ENCODE results near the gene ELMO1.

The ELMO1 gene

GRCh38 chr7:36911788-36912187 is 536.9 kb downstream of the ELMO1 start:
- WGBS (ENCODE audit: extremely low coverage, insufficient coverage, low lambda C conversion rate): no CpG with 5 or more reads among the region's 5 CpGs
- H2BK120ac ChIP-seq (ENCODE audit: low read depth, low read length): no peak overlapping the region
- H3K4me1 ChIP-seq (ENCODE audit: control insufficient read depth, low read depth, low read length): no peaks in the 10 kb centered on the region
- no peak overlapping the region for H3K27ac ChIP-seq (ENCODE audit: low read depth, low read length)
- DNase-seq: no peak
- no peak overlapping the region for H3K9ac ChIP-seq (ENCODE audit: low read length)
- no peak overlapping the region for H2AK5ac ChIP-seq (ENCODE audit: low read length)
- H3K4me3 ChIP-seq (ENCODE audit: low read length): no peak overlapping the region
- no peak overlapping the region for H2BK5ac ChIP-seq (ENCODE audit: low read length)
- H2BK15ac ChIP-seq (replicated peaks; ENCODE audit: low read depth): no peak overlapping the region
- H4K5ac ChIP-seq (ENCODE audit: low read length): no peak overlapping the region
- H3K79me1 ChIP-seq (ENCODE audit: low read length): no peaks in the 10 kb centered on the region
- H3K27me3 ChIP-seq (ENCODE audit: insufficient read depth, low read length, poor library complexity): no peaks in the 10 kb centered on the region
- H3K56ac ChIP-seq (ENCODE audit: low read length): no peak overlapping the region
- H3K4ac ChIP-seq (ENCODE audit: low read depth, low read length): no peak overlapping the region
- no peak overlapping the region for H3K23ac ChIP-seq (ENCODE audit: low read length)
- H3K36me3 ChIP-seq (ENCODE audit: control insufficient read depth, insufficient read depth, low read length): no peaks in the 10 kb centered on the region
- no peaks in the 10 kb centered on the region for H3K79me2 ChIP-seq (ENCODE audit: control insufficient read depth, insufficient read depth, low read length)
- no peak overlapping the region for H3K4me2 ChIP-seq (ENCODE audit: low read length)
- no peak overlapping the region for H4K8ac ChIP-seq (ENCODE audit: low read depth, low read length)
- no peak overlapping the region for H3K18ac ChIP-seq (ENCODE audit: low read length)

- no peaks in the 10 kb centered on the region for H3K27me3 ChIP-seq (ENCODE audit: insufficient read depth, low read length, poor library complexity)
- DNase-seq: no peak
- H3K79me1 ChIP-seq (ENCODE audit: low read length): no peaks in the 10 kb centered on the region
- no peaks in the 10 kb centered on the region for H3K4me1 ChIP-seq (ENCODE audit: control insufficient read depth, low read depth, low read length)
- no peak overlapping the region for H3K23ac ChIP-seq (ENCODE audit: low read length)
- H3K4me2 ChIP-seq (ENCODE audit: low read length): no peak overlapping the region
- no peak overlapping the region for H2AK5ac ChIP-seq (ENCODE audit: low read length)
- no peak overlapping the region for H2BK5ac ChIP-seq (ENCODE audit: low read length)
- H3K9ac ChIP-seq (ENCODE audit: low read length): no peak overlapping the region
- no peak overlapping the region for H4K8ac ChIP-seq (ENCODE audit: low read depth, low read length)
- H3K4ac ChIP-seq (ENCODE audit: low read depth, low read length): no peak overlapping the region
- no peak overlapping the region for H2BK120ac ChIP-seq (ENCODE audit: low read depth, low read length)
- no peak overlapping the region for H2BK15ac ChIP-seq (replicated peaks; ENCODE audit: low read depth)
- no peak overlapping the region for H3K18ac ChIP-seq (ENCODE audit: low read length)
- H3K79me2 ChIP-seq (ENCODE audit: control insufficient read depth, insufficient read depth, low read length): no peaks in the 10 kb centered on the region
- no peak overlapping the region for H3K27ac ChIP-seq (ENCODE audit: low read depth, low read length)
- H4K5ac ChIP-seq (ENCODE audit: low read length): no peak overlapping the region
- WGBS (ENCODE audit: extremely low coverage, insufficient coverage, low lambda C conversion rate): no CpG with 5 or more reads among the region's 5 CpGs
- no peaks in the 10 kb centered on the region for H3K36me3 ChIP-seq (ENCODE audit: control insufficient read depth, insufficient read depth, low read length)
- H3K4me3 ChIP-seq (ENCODE audit: low read length): no peak overlapping the region
- H3K56ac ChIP-seq (ENCODE audit: low read length): no peak overlapping the region
These were observed 537.8 kb downstream of the ELMO1 start for GRCh38 chr7:36910859-36911258.

GRCh38 chr7:36910401-36910800 is 538.3 kb downstream of the ELMO1 start:
- no peak overlapping the region for H2AK5ac ChIP-seq (ENCODE audit: low read length)
- H2BK120ac ChIP-seq (ENCODE audit: low read depth, low read length): no peak overlapping the region
- no peak overlapping the region for H3K27ac ChIP-seq (ENCODE audit: low read depth, low read length)
- H3K4ac ChIP-seq (ENCODE audit: low read depth, low read length): no peak overlapping the region
- DNase-seq: no peak
- H3K18ac ChIP-seq (ENCODE audit: low read length): no peak overlapping the region
- H3K79me1 ChIP-seq (ENCODE audit: low read length): no peaks in the 10 kb centered on the region
- H3K9ac ChIP-seq (ENCODE audit: low read length): no peak overlapping the region
- no peaks in the 10 kb centered on the region for H3K79me2 ChIP-seq (ENCODE audit: control insufficient read depth, insufficient read depth, low read length)
- no peak overlapping the region for H3K56ac ChIP-seq (ENCODE audit: low read length)
- no peak overlapping the region for H4K8ac ChIP-seq (ENCODE audit: low read depth, low read length)
- H4K5ac ChIP-seq (ENCODE audit: low read length): no peak overlapping the region
- H3K4me1 ChIP-seq (ENCODE audit: control insufficient read depth, low read depth, low read length): no peaks in the 10 kb centered on the region
- H2BK5ac ChIP-seq (ENCODE audit: low read length): no peak overlapping the region
- no peaks in the 10 kb centered on the region for H3K27me3 ChIP-seq (ENCODE audit: insufficient read depth, low read length, poor library complexity)
- no CpG with 5 or more reads among the region's 3 CpGs for WGBS (ENCODE audit: extremely low coverage, insufficient coverage, low lambda C conversion rate)
- no peak overlapping the region for H3K23ac ChIP-seq (ENCODE audit: low read length)
- H2BK15ac ChIP-seq (replicated peaks; ENCODE audit: low read depth): no peak overlapping the region
- H3K4me3 ChIP-seq (ENCODE audit: low read length): no peak overlapping the region
- H3K36me3 ChIP-seq (ENCODE audit: control insufficient read depth, insufficient read depth, low read length): no peaks in the 10 kb centered on the region
- no peak overlapping the region for H3K4me2 ChIP-seq (ENCODE audit: low read length)

GRCh38 chr7:36906956-36907635 is 541.6 kb downstream of the ELMO1 start:
- no peaks in the 10 kb centered on the region for H3K79me1 ChIP-seq (ENCODE audit: low read length)
- no peak overlapping the region for H2AK5ac ChIP-seq (ENCODE audit: low read length)
- H3K4me3 ChIP-seq (ENCODE audit: low read length): no peak overlapping the region
- H3K23ac ChIP-seq (ENCODE audit: low read length): no peak overlapping the region
- H3K36me3 ChIP-seq (ENCODE audit: control insufficient read depth, insufficient read depth, low read length): no peaks in the 10 kb centered on the region
- no peak overlapping the region for H4K8ac ChIP-seq (ENCODE audit: low read depth, low read length)
- no peak overlapping the region for H3K56ac ChIP-seq (ENCODE audit: low read length)
- no peaks in the 10 kb centered on the region for H3K79me2 ChIP-seq (ENCODE audit: control insufficient read depth, insufficient read depth, low read length)
- no CpG with 5 or more reads among the region's 3 CpGs for WGBS (ENCODE audit: extremely low coverage, insufficient coverage, low lambda C conversion rate)
- no peak overlapping the region for H3K18ac ChIP-seq (ENCODE audit: low read length)
- no peak overlapping the region for H3K27ac ChIP-seq (ENCODE audit: low read depth, low read length)
- no peak overlapping the region for H4K5ac ChIP-seq (ENCODE audit: low read length)
- H3K4me1 ChIP-seq (ENCODE audit: control insufficient read depth, low read depth, low read length): no peaks in the 10 kb centered on the region
- DNase-seq: no peak
- no peak overlapping the region for H3K4ac ChIP-seq (ENCODE audit: low read depth, low read length)
- no peak overlapping the region for H3K4me2 ChIP-seq (ENCODE audit: low read length)
- H2BK5ac ChIP-seq (ENCODE audit: low read length): no peak overlapping the region
- no peaks in the 10 kb centered on the region for H3K27me3 ChIP-seq (ENCODE audit: insufficient read depth, low read length, poor library complexity)
- H3K9ac ChIP-seq (ENCODE audit: low read length): no peak overlapping the region
- no peak overlapping the region for H2BK15ac ChIP-seq (replicated peaks; ENCODE audit: low read depth)
- H2BK120ac ChIP-seq (ENCODE audit: low read depth, low read length): no peak overlapping the region

DNA sequence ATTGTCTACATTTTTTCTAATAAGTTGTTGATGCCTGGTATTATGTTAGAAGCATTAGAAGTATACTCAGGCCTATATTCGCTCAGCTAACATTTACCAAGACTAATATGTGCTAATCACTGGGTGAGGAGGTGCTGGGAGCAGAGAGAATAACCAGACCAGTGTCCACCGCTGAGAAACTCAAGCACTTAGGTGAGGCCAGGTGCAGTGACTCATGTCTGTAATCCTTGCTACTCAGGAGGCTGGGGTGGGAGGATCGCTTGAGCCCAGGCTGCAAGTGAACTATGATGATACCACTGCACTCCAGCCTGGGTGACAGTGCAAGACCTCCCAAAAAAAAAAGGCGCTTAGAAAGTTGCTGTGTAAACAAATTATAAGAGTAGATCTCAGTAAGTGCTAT is 542.2 kb downstream of the ELMO1 start:
- Histone ChIP-seq H2BK15ac (replicated peaks; ENCODE audit: low read depth) (no peak overlapping the region), H3K79me1 (ENCODE audit: low read length) (no peaks in the 10 kb centered on the region), H3K36me3 (ENCODE audit: control insufficient read depth, insufficient read depth, low read length) (no peaks in the 10 kb centered on the region), H3K27ac (ENCODE audit: low read depth, low read length) (no peak overlapping the region), H2AK5ac (ENCODE audit: low read length) (no peak overlapping the region), H3K18ac (ENCODE audit: low read length) (no peak overlapping the region), H2BK5ac (ENCODE audit: low read length) (no peak overlapping the region), H3K56ac (ENCODE audit: low read length) (no peak overlapping the region), H3K4me3 (ENCODE audit: low read length) (no peak overlapping the region), H3K9ac (ENCODE audit: low read length) (no peak overlapping the region), H4K8ac (ENCODE audit: low read depth, low read length) (no peak overlapping the region), H3K23ac (ENCODE audit: low read length) (no peak overlapping the region), H3K4me1 (ENCODE audit: control insufficient read depth, low read depth, low read length) (no peaks in the 10 kb centered on the region), H3K79me2 (ENCODE audit: control insufficient read depth, insufficient read depth, low read length) (no peaks in the 10 kb centered on the region), H3K4ac (ENCODE audit: low read depth, low read length) (no peak overlapping the region), H3K27me3 (ENCODE audit: insufficient read depth, low read length, poor library complexity) (no peaks in the 10 kb centered on the region), H2BK120ac (ENCODE audit: low read depth, low read length) (no peak overlapping the region), H3K4me2 (ENCODE audit: low read length) (no peak overlapping the region), H4K5ac (ENCODE audit: low read length) (no peak overlapping the region)
- no CpG with 5 or more reads among the region's 4 CpGs for WGBS (ENCODE audit: extremely low coverage, insufficient coverage, low lambda C conversion rate)
- no peak for DNase-seq

GRCh38 chr7:36905841-36906240 is 542.8 kb downstream of the ELMO1 start:
- no peak overlapping the region for H2BK120ac ChIP-seq (ENCODE audit: low read depth, low read length)
- H3K9ac ChIP-seq (ENCODE audit: low read length): no peak overlapping the region
- H3K4me3 ChIP-seq (ENCODE audit: low read length): no peak overlapping the region
- no peak overlapping the region for H3K23ac ChIP-seq (ENCODE audit: low read length)
- H3K4ac ChIP-seq (ENCODE audit: low read depth, low read length): no peak overlapping the region
- no peak overlapping the region for H3K4me2 ChIP-seq (ENCODE audit: low read length)
- no peak overlapping the region for H2AK5ac ChIP-seq (ENCODE audit: low read length)
- H2BK5ac ChIP-seq (ENCODE audit: low read length): no peak overlapping the region
- no peak overlapping the region for H2BK15ac ChIP-seq (replicated peaks; ENCODE audit: low read depth)
- no peak overlapping the region for H3K56ac ChIP-seq (ENCODE audit: low read length)
- H4K5ac ChIP-seq (ENCODE audit: low read length): no peak overlapping the region
- no peak overlapping the region for H3K27ac ChIP-seq (ENCODE audit: low read depth, low read length)
- H3K18ac ChIP-seq (ENCODE audit: low read length): no peak overlapping the region
- H3K4me1 ChIP-seq (ENCODE audit: control insufficient read depth, low read depth, low read length): no peaks in the 10 kb centered on the region
- no CpG with 5 or more reads among the region's 2 CpGs for WGBS (ENCODE audit: extremely low coverage, insufficient coverage, low lambda C conversion rate)
- no peaks in the 10 kb centered on the region for H3K79me1 ChIP-seq (ENCODE audit: low read length)
- H3K36me3 ChIP-seq (ENCODE audit: control insufficient read depth, insufficient read depth, low read length): no peaks in the 10 kb centered on the region
- no peaks in the 10 kb centered on the region for H3K79me2 ChIP-seq (ENCODE audit: control insufficient read depth, insufficient read depth, low read length)
- DNase-seq: no peak
- H3K27me3 ChIP-seq (ENCODE audit: insufficient read depth, low read length, poor library complexity): no peaks in the 10 kb centered on the region
- H4K8ac ChIP-seq (ENCODE audit: low read depth, low read length): no peak overlapping the region
